Activated naive CD4-positive, alpha-beta T cell treated with anti-CD3 and anti-CD28 coated beads for 36 hours (primary cell): Measurements from ENCODE around the gene DLD. TPM values are rescaled to one million over a fixed set of nuclear protein-coding genes. Genes with fewer than 3 reads are reported as not detected.

Experiments
- CTCF ChIA-PET: fragments of 350-600 bp; sonication (Branson Sonifier 250); formaldehyde crosslinking; loops from one replicate; lab custom pipeline; 2021; ENCODE audit warnings: antibody characterized with exemption; lab: Charles Lee
- DNase-seq: peaks from one replicate; pipeline ENCODE4 v3.0.0-alpha.2; 2020
- H3K27ac Mint-ChIP-seq: one replicate; pipeline ENCODE4 v1.8.0; 2021; ENCODE audit warnings: mild to moderate bottlenecking, mixed read lengths
- H3K27me3 Mint-ChIP-seq: one replicate; pipeline ENCODE4 v1.8.0; 2021; ENCODE audit warnings: low read depth, mixed read lengths
- H3K36me3 Mint-ChIP-seq: one replicate; pipeline ENCODE4 v1.8.0; 2021; ENCODE audit warnings: low read depth, mixed read lengths
- H3K4me1 Mint-ChIP-seq: one replicate; pipeline ENCODE4 v1.8.0; 2021; ENCODE audit warnings: low read depth, mixed read lengths
- H3K4me3 Mint-ChIP-seq: one replicate; pipeline ENCODE4 v1.8.0; 2021; ENCODE audit warnings: mild to moderate bottlenecking, moderate library complexity, mixed read lengths
- H3K9me3 Mint-ChIP-seq: one replicate; pipeline ENCODE4 v1.8.0; 2021; ENCODE audit warnings: mixed read lengths
- intact Hi-C: fragments of 100-400 bp; cut with micrococcal nuclease; formaldehyde crosslinking; loops from one replicate; pipeline ENCODE4 v1.15.1; 2023
- total RNA-seq, 2 experiments: library from RNA; stranded (reverse); gene quantifications; one replicate each; pipeline ENCODE4 v1.2.3, GENCODE V29; 2021

Gene DLD
- total RNA-seq, 2 experiments from 2014 or later = 92.6 to 96.8 TPM

DNA sequence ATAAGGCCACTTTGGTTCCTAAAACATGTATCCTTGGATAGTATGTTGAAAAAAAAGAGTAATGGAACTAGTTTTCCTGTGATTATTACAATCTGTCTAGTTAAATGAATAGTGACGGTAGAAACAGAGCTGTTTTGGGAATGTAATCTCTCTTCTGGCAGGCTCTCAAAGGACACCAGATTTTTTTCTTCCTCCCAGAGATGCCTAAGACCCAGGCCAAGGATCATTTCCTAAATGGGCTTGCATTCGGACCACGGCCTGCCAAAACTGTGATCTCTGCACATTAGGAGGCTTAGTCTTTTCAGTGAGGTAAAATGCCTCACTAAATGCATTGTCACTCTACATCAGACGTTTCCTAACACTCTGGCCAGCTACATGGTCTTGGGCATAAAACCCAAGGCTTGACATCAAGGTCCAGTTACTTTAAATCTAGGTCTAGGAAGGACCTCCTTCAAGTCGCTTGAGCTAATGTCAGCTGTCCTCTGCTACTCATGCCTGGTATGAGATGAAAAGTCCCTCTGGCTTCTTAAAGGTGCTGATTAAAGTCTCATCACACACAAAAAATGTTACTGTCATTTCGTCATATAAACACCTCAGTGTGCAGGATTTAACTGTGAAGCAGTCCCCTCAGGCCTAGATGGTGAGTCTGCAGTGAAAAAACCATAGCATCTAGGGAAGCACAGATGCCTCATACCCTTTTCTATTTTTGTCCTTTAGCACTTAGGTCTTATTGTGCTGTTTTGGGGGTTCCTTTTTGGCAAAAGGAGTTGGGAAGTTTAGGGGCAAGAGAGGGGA, 47.7 kb downstream of the DLD start:
- no peak overlapping the region for H3K4me3 Mint-ChIP-seq
- no peaks in the 10 kb centered on the region for H3K27me3 Mint-ChIP-seq
- H3K36me3 Mint-ChIP-seq = no peaks in the 10 kb centered on the region
- DNase-seq = no peak
- peaks cover 3% of the 10 kb centered on the region for H3K4me1 Mint-ChIP-seq
- CTCF ChIA-PET = no interaction called here
- no peaks in the 10 kb centered on the region for H3K9me3 Mint-ChIP-seq
- intact Hi-C loops = no loop called here
- no peak overlapping the region for H3K27ac Mint-ChIP-seq

DNA sequence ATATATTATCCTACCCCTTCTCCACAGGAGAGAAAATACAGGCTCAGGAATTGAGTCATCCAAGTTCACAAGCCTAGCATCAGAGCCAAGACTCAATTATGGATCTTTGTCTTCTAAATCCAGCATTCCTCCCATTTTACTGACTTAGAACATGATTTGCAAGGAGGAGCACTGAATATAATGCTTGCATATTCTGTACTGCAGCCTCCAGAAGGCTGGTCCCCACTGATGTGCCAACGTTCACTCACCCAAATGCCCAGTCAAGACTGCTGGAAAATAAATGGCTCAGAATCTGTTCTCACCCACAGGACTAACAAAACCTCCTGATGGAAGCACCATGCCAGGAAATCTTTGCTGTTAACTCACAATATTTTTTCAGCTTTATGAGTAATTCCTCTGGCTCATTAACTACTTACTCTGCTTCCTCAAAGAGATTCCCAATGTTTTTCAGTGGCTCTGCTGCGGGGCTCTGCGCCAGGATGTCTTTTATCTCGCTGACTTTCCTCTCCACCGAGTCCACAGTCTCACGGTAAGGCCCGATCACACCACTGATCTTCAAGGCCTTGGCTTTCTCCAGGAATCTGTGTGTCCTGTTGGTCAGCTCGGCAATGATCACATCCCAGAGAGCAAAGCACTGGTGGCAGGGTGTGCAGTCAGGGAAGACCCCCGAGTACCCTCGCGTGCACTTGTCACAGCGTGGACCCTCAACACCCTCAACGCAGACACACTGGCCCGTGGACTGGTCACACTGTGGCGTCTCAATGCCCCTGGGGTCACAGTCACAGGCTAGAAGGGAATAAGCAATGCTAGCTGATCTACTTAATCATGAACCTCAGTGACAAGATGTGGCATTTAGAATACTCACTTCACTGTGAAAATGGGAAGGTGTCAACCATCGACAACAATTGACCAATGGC, 48.8 kb downstream of the DLD start:
- Mint-ChIP-seq H3K27ac (no peak overlapping the region), H3K9me3 (no peaks in the 10 kb centered on the region), H3K4me1 (peaks cover 3% of the 10 kb centered on the region), H3K27me3 (no peaks in the 10 kb centered on the region), H3K36me3 (no peaks in the 10 kb centered on the region), H3K4me3 (no peak overlapping the region)
- CTCF ChIA-PET = no interaction called here
- DNase-seq = no peak
- intact Hi-C loops = no loop called here

DNA sequence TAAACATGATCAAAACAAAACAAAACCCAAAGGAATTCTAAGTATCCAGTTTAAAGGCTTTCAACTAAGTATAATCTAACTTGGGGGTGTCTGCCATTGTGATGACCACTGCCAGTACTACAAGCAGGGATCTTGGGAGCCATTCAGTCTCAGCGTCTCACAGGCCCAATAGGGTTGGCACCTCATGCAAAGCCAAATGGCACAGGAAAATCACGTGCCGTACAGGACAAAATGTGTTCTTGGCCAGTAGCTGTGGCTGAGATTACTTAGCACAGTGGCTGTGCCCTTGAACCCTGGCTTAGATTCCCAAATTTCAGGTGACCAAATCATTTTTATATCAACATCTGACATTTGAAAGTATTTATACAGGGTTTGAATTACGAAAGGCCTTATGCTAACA, 50.0 kb downstream of the DLD start:
- peaks cover 3% of the 10 kb centered on the region for H3K4me1 Mint-ChIP-seq
- no peaks in the 10 kb centered on the region for H3K27me3 Mint-ChIP-seq
- intact Hi-C loops = no loop called here
- CTCF ChIA-PET = no interaction called here
- H3K27ac Mint-ChIP-seq = no peak overlapping the region
- no peaks in the 10 kb centered on the region for H3K9me3 Mint-ChIP-seq
- no peak overlapping the region for H3K4me3 Mint-ChIP-seq
- no peaks in the 10 kb centered on the region for H3K36me3 Mint-ChIP-seq
- no peak for DNase-seq

DNA sequence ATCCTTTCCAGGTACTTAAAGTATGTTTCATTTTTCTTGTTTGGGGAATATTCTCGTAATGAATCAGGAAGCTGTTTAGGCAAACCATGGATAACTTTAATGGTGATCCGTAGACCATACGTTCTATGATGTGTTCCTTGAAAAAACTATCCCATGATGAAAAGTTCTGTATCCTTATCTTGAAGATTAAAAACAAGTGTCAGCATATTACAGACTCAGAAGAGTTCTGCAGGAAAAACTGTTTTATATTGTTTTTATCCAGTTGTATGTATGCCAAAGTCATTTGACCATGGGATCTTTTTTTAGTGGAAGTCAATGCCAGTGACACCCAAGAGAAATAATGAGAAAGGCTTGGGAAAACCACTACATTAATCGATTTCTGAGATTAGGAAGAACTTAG, 52.0 kb downstream of the DLD start:
- Mint-ChIP-seq H3K9me3 (no peaks in the 10 kb centered on the region), H3K27me3 (no peaks in the 10 kb centered on the region), H3K27ac (no peak overlapping the region), H3K4me3 (no peak overlapping the region), H3K36me3 (no peaks in the 10 kb centered on the region), H3K4me1 (no peaks in the 10 kb centered on the region)
- intact Hi-C loops = no loop called here
- no peak for DNase-seq
- CTCF ChIA-PET = no interaction called here

DNA sequence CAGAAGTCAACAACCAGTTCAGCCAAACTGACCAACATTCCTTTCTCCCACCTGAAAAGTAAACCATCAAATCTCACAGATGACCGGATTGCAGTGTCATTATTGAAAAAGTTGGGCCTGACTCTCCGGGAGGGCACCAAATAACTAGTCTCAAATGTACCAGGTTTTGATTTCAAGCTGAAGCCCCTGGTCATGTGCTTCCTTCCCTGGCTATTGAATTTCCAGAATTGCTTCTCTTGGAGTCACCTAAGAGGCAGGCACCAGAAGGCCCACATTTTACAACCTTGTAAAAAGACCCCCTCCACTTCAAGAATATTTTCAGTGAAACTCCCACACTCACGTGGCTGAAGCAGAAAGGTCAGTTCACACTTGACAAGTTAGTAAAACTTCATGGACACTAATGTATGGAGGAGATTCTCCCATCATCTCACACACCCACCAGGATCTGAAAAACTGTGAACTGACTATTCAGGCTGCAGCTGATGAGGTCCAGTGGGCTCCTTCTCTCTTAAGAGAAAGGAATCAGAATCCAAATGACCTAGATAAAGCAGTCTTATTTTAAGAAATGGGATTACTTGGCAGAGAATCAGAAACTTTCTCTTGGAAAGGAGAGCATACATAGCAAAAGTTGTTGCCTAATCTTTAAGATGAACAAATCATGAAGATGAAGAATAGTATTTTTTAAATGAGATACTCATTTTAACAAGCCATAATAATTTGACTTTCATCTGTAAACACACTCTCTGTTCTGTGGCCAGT, 53.6 kb downstream of the DLD start:
- no peak overlapping the region for H3K27ac Mint-ChIP-seq

DNA sequence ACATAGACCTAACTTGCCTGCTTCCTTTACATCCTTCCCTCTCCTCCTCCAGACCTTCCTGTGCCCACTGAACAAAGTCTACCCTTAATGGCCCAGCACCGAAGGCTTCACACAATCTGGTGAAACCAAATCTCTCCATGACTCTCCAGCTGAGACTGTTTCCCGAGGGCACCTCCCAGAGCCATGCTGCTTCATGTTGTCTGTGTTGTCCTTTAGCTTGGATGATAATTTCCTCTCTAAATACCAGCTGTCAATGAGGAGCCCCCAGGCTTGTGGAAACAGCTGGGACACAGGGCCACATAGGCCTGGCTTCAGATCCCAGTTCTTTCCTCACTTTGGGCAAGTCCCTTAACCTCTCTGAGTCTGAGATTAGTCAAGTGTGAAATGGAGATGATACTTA, 54.3 kb downstream of the DLD start:
- Mint-ChIP-seq H3K4me3 (no peak overlapping the region), H3K27me3 (no peaks in the 10 kb centered on the region), H3K27ac (no peak overlapping the region), H3K4me1 (no peaks in the 10 kb centered on the region), H3K9me3 (no peaks in the 10 kb centered on the region), H3K36me3 (no peaks in the 10 kb centered on the region)
- DNase-seq = no peak
- intact Hi-C loops = no loop called here
- CTCF ChIA-PET = interaction anchor here (0.6 to 1.2 kb wide), 2 partner anchors 10 to 28 kb away, joined by 3 to 4 read pairs; no protein-coding TSS in a partner anchor

More for the DNA sequence above, 53.6 kb downstream of the DLD start:
- no peaks in the 10 kb centered on the region for H3K27me3 Mint-ChIP-seq
- DNase-seq = no peak
- H3K36me3 Mint-ChIP-seq = no peaks in the 10 kb centered on the region
- CTCF ChIA-PET = interaction anchor here (0.6 kb wide), 1 partner anchor 29 kb away, joined by 4 read pairs; no protein-coding TSS in a partner anchor
- no peaks in the 10 kb centered on the region for H3K9me3 Mint-ChIP-seq
- H3K4me1 Mint-ChIP-seq = no peaks in the 10 kb centered on the region
- intact Hi-C loops = no loop called here
- H3K4me3 Mint-ChIP-seq = no peak overlapping the region

DNA sequence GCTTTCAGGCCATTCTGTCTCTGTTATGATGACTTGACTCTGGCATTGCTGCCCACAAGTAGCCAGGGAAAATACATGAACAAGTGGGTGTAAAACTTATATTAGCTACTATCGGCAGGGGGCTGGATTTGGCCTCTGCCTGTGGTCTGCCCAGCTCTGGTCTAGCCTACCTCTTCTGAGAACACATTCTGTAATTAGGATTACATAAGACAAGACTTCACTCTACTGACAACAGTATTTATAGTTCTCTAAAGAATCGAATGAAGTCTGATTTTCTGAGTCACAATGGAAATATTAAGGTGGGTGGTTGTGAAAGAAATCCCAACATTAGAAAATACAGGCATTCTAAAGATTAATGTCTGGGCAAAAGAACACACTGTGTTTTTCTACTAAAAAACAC, 55.5 kb downstream of the DLD start:
- DNase-seq = no peak
- intact Hi-C loops = no loop called here
- H3K27ac Mint-ChIP-seq = no peak overlapping the region
- H3K36me3 Mint-ChIP-seq = no peaks in the 10 kb centered on the region
- no peaks in the 10 kb centered on the region for H3K4me1 Mint-ChIP-seq
- H3K9me3 Mint-ChIP-seq = no peaks in the 10 kb centered on the region
- no peak overlapping the region for H3K4me3 Mint-ChIP-seq
- H3K27me3 Mint-ChIP-seq = no peaks in the 10 kb centered on the region
- CTCF ChIA-PET = interaction anchor here (1.2 kb wide), 1 partner anchor 9 kb away, joined by 3 read pairs; no protein-coding TSS in a partner anchor

DNA sequence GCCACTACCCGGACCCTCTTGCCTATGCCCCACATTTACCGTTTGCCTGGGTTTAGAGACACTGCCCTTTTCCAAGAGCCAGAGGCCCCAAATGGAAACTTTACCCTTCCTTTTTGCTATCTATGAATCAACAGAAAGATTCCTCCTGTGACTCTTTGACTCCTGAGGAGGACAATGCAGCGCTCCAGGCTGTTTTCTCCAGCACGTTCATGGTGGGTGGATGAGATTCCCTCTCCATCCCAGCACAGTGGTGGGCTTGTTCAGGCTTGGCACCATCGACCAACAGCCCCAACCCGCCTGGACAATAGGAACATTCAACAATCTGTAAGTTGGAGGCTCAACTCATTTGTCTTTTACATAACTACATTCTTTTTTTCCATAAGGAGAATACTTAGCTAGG, 55.9 kb downstream of the DLD start:
- Mint-ChIP-seq H3K27me3 (no peaks in the 10 kb centered on the region), H3K4me3 (no peak overlapping the region), H3K36me3 (no peaks in the 10 kb centered on the region), H3K9me3 (no peaks in the 10 kb centered on the region), H3K27ac (no peak overlapping the region), H3K4me1 (no peaks in the 10 kb centered on the region)
- intact Hi-C loops = no loop called here
- CTCF ChIA-PET = interaction anchor here (0.9 kb wide), 1 partner anchor 169 kb away, joined by 5 read pairs; no protein-coding TSS in a partner anchor
- DNase-seq = no peak

DNA sequence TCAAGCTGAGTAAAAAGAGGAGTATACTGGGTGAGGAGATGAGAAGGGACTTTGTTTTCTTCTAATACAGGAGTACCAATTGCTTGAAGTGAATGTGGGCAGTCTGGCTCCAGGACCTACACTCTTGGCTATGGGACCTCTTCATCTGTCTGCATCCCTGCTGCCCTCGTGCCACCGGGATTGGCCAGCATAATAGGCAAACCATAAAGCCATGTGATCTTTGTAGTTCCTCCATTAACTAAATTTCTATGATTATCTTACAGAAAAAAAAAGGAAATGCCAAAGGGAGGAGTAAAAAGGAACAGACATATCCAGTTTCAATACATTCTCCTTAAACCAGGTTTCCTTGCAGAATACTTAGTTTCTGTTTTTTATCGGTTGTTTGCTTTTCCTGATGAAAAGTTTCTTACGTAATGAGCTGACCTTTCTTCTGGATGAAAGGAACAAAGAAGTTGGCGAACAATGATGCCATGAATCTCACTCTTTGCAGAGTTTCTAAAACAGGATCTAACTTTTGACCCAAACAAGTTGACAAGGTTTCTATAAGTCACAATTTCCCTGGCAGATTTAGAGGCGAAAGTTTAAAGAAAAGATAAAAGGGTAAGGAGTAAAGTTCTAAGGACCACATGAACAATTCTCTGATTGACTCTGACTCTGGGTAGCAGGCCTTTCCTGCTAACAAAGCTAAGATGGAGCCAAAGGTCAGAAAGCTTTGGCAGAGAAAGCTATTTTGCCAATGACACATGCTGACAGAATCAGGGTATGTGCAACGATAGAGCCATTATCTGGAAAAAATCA, 57.9 kb downstream of the DLD start:
- no peak overlapping the region for H3K27ac Mint-ChIP-seq
- no peaks in the 10 kb centered on the region for H3K4me1 Mint-ChIP-seq
- CTCF ChIA-PET = interaction anchor here (0.6 to 0.7 kb wide), 2 partner anchors 84 to 223 kb away, joined by 3 read pairs; no protein-coding TSS in a partner anchor
- H3K4me3 Mint-ChIP-seq = no peak overlapping the region
- no peaks in the 10 kb centered on the region for H3K9me3 Mint-ChIP-seq
- DNase-seq = no peak
- intact Hi-C loops = no loop called here
- no peaks in the 10 kb centered on the region for H3K27me3 Mint-ChIP-seq
- H3K36me3 Mint-ChIP-seq = no peaks in the 10 kb centered on the region

DNA sequence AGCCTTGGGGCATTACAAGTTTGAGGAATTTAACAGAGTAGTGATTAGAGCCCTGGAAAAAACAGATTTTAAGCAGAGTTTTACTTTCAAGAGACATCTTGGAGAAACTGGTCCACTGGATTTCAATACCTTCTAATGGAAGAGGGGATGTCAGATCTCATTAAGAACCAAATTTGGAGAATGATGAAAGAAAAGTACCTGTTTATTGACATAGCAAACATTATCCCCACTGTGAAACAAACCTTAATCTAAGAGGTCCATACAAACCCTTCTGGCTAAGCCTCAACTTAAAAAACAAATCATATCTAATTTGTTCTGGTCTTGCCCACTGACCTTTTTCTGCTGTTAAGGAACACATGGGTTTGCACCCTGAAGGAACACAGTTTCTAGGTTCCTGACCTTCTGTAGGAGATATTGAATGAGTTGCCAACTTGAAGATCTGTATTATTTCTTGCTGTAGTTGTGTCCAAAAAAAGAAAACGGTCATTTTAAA, 58.5 kb downstream of the DLD start:
- no peak for DNase-seq
- CTCF ChIA-PET = interaction anchor here (0.6 kb wide), 1 partner anchor 83 kb away, joined by 3 read pairs; no protein-coding TSS in a partner anchor
- no peak overlapping the region for H3K4me3 Mint-ChIP-seq
- H3K36me3 Mint-ChIP-seq = no peaks in the 10 kb centered on the region
- no peak overlapping the region for H3K27ac Mint-ChIP-seq
- H3K4me1 Mint-ChIP-seq = no peaks in the 10 kb centered on the region
- no peaks in the 10 kb centered on the region for H3K27me3 Mint-ChIP-seq
- intact Hi-C loops = no loop called here
- no peaks in the 10 kb centered on the region for H3K9me3 Mint-ChIP-seq

DNA sequence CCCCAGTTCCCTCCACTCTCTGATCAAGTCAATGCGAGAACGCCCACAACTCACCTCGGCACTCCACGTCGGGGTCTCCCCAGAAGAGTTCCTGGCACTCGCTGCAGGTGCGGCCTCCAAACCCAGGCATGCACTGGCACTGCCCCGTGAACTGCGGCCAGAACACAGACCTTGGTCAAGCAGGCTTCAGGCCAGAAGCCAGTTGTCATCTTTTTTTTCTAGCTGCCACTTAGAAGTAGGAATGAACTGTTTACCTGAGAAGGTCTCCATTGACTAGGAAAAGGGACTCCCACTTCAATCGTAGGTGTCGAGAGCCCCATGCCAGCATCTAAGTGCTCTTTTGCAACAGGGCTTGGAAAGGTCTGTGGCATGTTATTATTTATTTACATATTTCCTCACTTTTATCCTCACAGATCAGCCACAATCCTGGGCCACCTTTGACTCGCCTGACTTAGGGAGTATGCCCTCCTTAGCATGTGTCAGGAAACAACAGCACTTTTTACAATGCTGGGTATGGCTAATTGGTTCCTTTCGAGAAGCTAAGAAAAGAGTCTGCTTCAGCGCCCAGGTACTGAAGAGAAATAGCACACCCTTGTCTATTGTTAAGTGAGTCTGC, 60.3 kb downstream of the DLD start:
- Mint-ChIP-seq H3K9me3 (no peaks in the 10 kb centered on the region), H3K4me1 (no peaks in the 10 kb centered on the region), H3K36me3 (no peaks in the 10 kb centered on the region), H3K27ac (no peak overlapping the region), H3K27me3 (no peaks in the 10 kb centered on the region), H3K4me3 (no peak overlapping the region)
- intact Hi-C loops = no loop called here
- no peak for DNase-seq
- CTCF ChIA-PET = no interaction called here
